Measurements from ENCODE around the gene C1orf122.

DNA sequence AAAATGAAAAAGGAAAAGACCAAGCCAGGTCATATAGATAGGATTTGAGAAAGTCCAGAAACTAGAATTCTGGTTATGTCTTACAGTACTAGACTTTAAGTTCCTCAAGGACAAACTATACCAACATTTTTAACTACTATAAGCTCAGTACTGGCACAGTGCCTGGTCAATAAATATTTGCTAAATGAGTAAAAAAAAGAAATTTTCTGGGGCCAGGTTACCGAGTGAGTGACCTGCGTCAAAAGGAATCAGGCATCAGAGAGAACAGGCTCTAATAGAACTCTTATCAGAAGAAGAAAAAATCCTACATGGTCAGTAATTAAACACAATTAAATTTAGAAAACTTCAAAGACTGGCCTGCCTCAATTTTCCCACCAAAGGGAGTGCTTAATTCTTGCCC lies 24.2 kb downstream of the C1orf122 start:
- TF ChIP-seq, protein P1, sequence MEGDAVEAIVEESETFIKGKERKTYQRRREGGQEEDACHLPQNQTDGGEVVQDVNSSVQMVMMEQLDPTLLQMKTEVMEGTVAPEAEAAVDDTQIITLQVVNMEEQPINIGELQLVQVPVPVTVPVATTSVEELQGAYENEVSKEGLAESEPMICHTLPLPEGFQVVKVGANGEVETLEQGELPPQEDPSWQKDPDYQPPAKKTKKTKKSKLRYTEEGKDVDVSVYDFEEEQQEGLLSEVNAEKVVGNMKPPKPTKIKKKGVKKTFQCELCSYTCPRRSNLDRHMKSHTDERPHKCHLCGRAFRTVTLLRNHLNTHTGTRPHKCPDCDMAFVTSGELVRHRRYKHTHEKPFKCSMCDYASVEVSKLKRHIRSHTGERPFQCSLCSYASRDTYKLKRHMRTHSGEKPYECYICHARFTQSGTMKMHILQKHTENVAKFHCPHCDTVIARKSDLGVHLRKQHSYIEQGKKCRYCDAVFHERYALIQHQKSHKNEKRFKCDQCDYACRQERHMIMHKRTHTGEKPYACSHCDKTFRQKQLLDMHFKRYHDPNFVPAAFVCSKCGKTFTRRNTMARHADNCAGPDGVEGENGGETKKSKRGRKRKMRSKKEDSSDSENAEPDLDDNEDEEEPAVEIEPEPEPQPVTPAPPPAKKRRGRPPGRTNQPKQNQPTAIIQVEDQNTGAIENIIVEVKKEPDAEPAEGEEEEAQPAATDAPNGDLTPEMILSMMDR (IDR thresholded peaks at IDR 0.05) = no peak
- TF ChIP-seq POLR2A (IDR thresholded peaks at IDR 0.05) = no peak

Data from lower leg skin (tissue), 3 donors.